ENCODE measurements around the gene KRT72.

GRCh38 chr12:52645120-52645761, 44.0 kb upstream of the KRT72 start:
- TF ChIP-seq POLR2A (IDR thresholded peaks at IDR 0.05), result no peak
- TF ChIP-seq, protein P1, sequence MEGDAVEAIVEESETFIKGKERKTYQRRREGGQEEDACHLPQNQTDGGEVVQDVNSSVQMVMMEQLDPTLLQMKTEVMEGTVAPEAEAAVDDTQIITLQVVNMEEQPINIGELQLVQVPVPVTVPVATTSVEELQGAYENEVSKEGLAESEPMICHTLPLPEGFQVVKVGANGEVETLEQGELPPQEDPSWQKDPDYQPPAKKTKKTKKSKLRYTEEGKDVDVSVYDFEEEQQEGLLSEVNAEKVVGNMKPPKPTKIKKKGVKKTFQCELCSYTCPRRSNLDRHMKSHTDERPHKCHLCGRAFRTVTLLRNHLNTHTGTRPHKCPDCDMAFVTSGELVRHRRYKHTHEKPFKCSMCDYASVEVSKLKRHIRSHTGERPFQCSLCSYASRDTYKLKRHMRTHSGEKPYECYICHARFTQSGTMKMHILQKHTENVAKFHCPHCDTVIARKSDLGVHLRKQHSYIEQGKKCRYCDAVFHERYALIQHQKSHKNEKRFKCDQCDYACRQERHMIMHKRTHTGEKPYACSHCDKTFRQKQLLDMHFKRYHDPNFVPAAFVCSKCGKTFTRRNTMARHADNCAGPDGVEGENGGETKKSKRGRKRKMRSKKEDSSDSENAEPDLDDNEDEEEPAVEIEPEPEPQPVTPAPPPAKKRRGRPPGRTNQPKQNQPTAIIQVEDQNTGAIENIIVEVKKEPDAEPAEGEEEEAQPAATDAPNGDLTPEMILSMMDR (IDR thresholded peaks at IDR 0.05), result no peak
